ENCODE data around the gene CCND1. TPM values are rescaled to one million over a fixed set of nuclear protein-coding genes. Genes with fewer than 3 reads are reported as not detected.

The CCND1 gene
- total RNA-seq, 1 donor from 2014 or later: 85.0 TPM

DNA sequence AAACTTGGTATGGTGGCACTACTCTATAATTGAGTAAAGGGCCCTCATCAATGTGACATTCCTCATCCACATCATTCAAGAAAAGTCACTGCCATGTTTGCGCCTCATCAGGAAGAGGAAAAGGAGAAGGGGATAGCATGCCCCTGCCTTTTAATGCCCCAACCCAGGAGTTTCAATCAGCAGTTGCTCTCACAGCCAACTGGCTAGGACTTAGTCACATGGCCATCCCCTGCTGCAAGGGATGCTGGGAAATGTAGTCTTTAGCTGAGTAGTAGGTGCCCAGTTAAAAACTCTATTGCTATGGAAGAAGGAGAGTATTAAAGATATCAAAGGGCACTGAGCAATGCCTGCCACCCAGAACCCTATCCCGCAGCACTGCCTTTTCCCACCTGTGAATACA lies 10.9 kb upstream of the CCND1 start:
- no peaks in the 10 kb centered on the region for H3K4me1 ChIP-seq
- H3K36me3 ChIP-seq: no peaks in the 10 kb centered on the region
- H3K4me3 ChIP-seq: no peak overlapping the region
- TF ChIP-seq EZH2 (IDR thresholded peaks at IDR 0.05): no peak
- no peak for TF ChIP-seq EZH2phosphoT487 (IDR thresholded peaks at IDR 0.05)
- TF ChIP-seq, protein P1, sequence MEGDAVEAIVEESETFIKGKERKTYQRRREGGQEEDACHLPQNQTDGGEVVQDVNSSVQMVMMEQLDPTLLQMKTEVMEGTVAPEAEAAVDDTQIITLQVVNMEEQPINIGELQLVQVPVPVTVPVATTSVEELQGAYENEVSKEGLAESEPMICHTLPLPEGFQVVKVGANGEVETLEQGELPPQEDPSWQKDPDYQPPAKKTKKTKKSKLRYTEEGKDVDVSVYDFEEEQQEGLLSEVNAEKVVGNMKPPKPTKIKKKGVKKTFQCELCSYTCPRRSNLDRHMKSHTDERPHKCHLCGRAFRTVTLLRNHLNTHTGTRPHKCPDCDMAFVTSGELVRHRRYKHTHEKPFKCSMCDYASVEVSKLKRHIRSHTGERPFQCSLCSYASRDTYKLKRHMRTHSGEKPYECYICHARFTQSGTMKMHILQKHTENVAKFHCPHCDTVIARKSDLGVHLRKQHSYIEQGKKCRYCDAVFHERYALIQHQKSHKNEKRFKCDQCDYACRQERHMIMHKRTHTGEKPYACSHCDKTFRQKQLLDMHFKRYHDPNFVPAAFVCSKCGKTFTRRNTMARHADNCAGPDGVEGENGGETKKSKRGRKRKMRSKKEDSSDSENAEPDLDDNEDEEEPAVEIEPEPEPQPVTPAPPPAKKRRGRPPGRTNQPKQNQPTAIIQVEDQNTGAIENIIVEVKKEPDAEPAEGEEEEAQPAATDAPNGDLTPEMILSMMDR (IDR thresholded peaks at IDR 0.05): no peak
- Mint-ChIP-seq H3K27ac (peak overlapping the region; percentile 57), H3K27me3 (ENCODE audit: insufficient read depth, low read depth) (peaks cover 9% of the 10 kb centered on the region), H3K36me3 (peaks cover 1% of the 10 kb centered on the region), H3K4me1 (peaks cover 14% of the 10 kb centered on the region), H3K4me3 (no peak overlapping the region), H3K9me3 (peaks cover 16% of the 10 kb centered on the region)
- H3K27me3 ChIP-seq: no peaks in the 10 kb centered on the region
- no peak overlapping the region for H3K9ac ChIP-seq
- DNase-seq (ENCODE audit: low spot score): no peak
- H2AFZ ChIP-seq (replicated peaks): no peak overlapping the region
- no peak overlapping the region for H3K27ac ChIP-seq
- H3K9me3 ChIP-seq (ENCODE audit: low read depth): no peaks in the 10 kb centered on the region
- H3K4me2 ChIP-seq: no peak overlapping the region
- H3F3A ChIP-seq (ENCODE audit: low read depth): no peaks in the 10 kb centered on the region
- H3K79me2 ChIP-seq (ENCODE audit: low read depth): no peaks in the 10 kb centered on the region
- no peaks in the 10 kb centered on the region for H4K20me1 ChIP-seq (ENCODE audit: low read depth)

DNA sequence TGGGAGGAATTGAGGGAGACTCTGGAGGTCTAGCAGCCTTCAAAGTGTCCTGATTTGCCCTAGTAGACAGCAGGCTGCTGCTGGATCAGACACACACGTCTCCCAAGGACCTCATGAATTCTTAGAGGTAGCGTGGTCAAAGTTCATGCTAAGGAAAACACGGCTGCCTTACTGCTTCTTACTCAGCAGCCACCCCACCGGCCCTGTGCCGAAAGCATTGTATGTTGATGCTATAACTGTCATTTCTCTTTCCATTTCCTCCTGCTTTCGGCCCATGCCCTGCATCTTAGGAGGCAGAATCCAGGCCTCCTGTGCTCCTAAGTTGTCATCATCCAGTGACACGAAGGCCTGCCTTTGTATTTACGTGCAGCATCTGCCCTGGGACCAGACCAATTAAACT lies 10.5 kb upstream of the CCND1 start:
- H3K36me3 ChIP-seq: no peaks in the 10 kb centered on the region
- Mint-ChIP-seq H3K36me3 (peaks cover 1% of the 10 kb centered on the region), H3K27me3 (ENCODE audit: insufficient read depth, low read depth) (peaks cover 7% of the 10 kb centered on the region), H3K27ac (no peak overlapping the region), H3K9me3 (peaks cover 16% of the 10 kb centered on the region), H3K4me3 (no peak overlapping the region), H3K4me1 (peaks cover 18% of the 10 kb centered on the region)
- no peak overlapping the region for H3K27ac ChIP-seq
- no peaks in the 10 kb centered on the region for H3K79me2 ChIP-seq (ENCODE audit: low read depth)
- no peaks in the 10 kb centered on the region for H3K4me1 ChIP-seq
- H3F3A ChIP-seq (ENCODE audit: low read depth): no peaks in the 10 kb centered on the region
- DNase-seq (ENCODE audit: low spot score): no peak
- H3K4me2 ChIP-seq: no peak overlapping the region
- no peak overlapping the region for H2AFZ ChIP-seq (replicated peaks)
- peaks cover 4% of the 10 kb centered on the region for H3K27me3 ChIP-seq
- no peaks in the 10 kb centered on the region for H3K9me3 ChIP-seq (ENCODE audit: low read depth)
- H4K20me1 ChIP-seq (ENCODE audit: low read depth): no peaks in the 10 kb centered on the region
- H3K9ac ChIP-seq: no peak overlapping the region
- TF ChIP-seq, protein P1 (IDR thresholded peaks at IDR 0.05): no peak
- TF ChIP-seq EZH2phosphoT487 (IDR thresholded peaks at IDR 0.05) (no peak), EZH2 (IDR thresholded peaks at IDR 0.05) (no peak)
- no peak overlapping the region for H3K4me3 ChIP-seq

DNA sequence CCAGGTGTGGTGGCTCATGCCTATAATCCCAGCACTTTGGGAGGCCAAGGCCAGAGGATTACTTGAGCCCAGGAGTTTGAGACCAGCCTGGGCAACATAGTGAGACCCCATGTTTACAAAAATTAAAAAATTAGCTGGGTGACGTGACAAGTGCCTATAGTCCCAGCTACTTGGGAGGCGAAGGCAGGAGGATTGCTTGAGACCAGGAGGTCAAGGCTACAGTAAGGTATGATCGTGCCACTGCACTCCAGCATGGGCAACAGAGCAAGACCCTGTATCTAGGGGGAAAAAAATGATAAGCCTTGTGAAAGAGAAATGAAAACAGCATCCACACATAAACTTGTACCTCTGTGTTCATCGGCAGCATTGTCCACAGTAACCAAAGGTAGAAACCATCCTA lies 8.1 kb upstream of the CCND1 start:
- peaks cover 30% of the 10 kb centered on the region for H3K4me1 Mint-ChIP-seq
- Histone ChIP-seq H3K9me3 (ENCODE audit: low read depth) (no peaks in the 10 kb centered on the region), H3K4me3 (no peak overlapping the region), H3K27ac (no peak overlapping the region), H3K4me2 (no peak overlapping the region), H3K4me1 (peaks cover 14% of the 10 kb centered on the region), H3K27me3 (peaks cover 25% of the 10 kb centered on the region), H3F3A (ENCODE audit: low read depth) (no peaks in the 10 kb centered on the region), H4K20me1 (ENCODE audit: low read depth) (no peaks in the 10 kb centered on the region), H3K79me2 (ENCODE audit: low read depth) (no peaks in the 10 kb centered on the region), H3K9ac (no peak overlapping the region), H2AFZ (replicated peaks) (no peak overlapping the region), H3K36me3 (no peaks in the 10 kb centered on the region)
- H3K9me3 Mint-ChIP-seq: peaks cover 11% of the 10 kb centered on the region
- TF ChIP-seq, protein P1 (IDR thresholded peaks at IDR 0.05): no peak
- no peak for TF ChIP-seq EZH2 (IDR thresholded peaks at IDR 0.05)
- no peak for TF ChIP-seq EZH2phosphoT487 (IDR thresholded peaks at IDR 0.05)
- H3K27me3 Mint-ChIP-seq (ENCODE audit: insufficient read depth, low read depth): peaks cover 9% of the 10 kb centered on the region
- H3K36me3 Mint-ChIP-seq: peaks cover 1% of the 10 kb centered on the region
- no peak overlapping the region for H3K27ac Mint-ChIP-seq
- no peak overlapping the region for H3K4me3 Mint-ChIP-seq
- no peak for DNase-seq (ENCODE audit: low spot score)

Data from neural progenitor cell (in vitro differentiated cells).